NB4 (cell line): Measurements from ENCODE around the gene KDM8.

Experiments
- POLR2A ChIP-seq: IDR thresholded peaks from 2 replicates; pipeline ENCODE4 v1.6.1; 2011; ENCODE audit warnings: mild to moderate bottlenecking; ENCODE audit not compliant: insufficient read length; ENCODE audit errors: extremely low read depth
- TF ChIP-seq, protein P1 (sequence below): IDR thresholded peaks from one replicate; pipeline ENCODE4 v1.5.1; 2012; ENCODE audit warnings: low read depth, low read length
- TF ChIP-seq, protein P2 (sequence below): IDR thresholded peaks from 2 replicates; pipeline ENCODE4 v1.6.1; 2011; ENCODE audit warnings: low read depth, low read length

DNA sequence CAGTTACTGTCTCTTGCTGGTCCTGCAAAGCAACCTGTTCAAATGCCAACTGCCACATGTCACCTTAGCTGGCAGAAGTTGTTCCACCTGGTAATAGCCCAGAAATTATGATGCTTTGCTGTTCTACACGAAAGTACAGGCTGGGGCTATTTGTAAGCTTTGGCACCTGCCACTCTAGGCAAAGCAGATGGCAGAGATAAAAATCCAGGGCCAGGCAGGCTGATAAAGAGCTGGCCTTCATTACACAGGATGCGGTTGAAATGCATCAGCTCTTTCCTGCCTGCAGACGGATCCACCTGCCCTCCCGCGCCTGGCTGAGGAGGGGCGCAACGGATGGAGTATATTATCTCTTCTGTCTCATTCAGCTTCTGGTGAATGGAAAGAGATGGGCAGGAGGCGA lies 29.3 kb upstream of the KDM8 start:
- TF ChIP-seq, protein P1, sequence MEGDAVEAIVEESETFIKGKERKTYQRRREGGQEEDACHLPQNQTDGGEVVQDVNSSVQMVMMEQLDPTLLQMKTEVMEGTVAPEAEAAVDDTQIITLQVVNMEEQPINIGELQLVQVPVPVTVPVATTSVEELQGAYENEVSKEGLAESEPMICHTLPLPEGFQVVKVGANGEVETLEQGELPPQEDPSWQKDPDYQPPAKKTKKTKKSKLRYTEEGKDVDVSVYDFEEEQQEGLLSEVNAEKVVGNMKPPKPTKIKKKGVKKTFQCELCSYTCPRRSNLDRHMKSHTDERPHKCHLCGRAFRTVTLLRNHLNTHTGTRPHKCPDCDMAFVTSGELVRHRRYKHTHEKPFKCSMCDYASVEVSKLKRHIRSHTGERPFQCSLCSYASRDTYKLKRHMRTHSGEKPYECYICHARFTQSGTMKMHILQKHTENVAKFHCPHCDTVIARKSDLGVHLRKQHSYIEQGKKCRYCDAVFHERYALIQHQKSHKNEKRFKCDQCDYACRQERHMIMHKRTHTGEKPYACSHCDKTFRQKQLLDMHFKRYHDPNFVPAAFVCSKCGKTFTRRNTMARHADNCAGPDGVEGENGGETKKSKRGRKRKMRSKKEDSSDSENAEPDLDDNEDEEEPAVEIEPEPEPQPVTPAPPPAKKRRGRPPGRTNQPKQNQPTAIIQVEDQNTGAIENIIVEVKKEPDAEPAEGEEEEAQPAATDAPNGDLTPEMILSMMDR = no peak
- no peak for TF ChIP-seq POLR2A
- TF ChIP-seq, protein P2, sequence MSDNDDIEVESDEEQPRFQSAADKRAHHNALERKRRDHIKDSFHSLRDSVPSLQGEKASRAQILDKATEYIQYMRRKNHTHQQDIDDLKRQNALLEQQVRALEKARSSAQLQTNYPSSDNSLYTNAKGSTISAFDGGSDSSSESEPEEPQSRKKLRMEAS = no peak
